ENCODE results near the gene PRRC2C. TPM values are rescaled to one million over a fixed set of nuclear protein-coding genes. Genes with fewer than 3 reads are reported as not detected.

PRRC2C gene
- total RNA-seq, 2 experiments from 2014 or later = 73.5 to 191 TPM

DNA sequence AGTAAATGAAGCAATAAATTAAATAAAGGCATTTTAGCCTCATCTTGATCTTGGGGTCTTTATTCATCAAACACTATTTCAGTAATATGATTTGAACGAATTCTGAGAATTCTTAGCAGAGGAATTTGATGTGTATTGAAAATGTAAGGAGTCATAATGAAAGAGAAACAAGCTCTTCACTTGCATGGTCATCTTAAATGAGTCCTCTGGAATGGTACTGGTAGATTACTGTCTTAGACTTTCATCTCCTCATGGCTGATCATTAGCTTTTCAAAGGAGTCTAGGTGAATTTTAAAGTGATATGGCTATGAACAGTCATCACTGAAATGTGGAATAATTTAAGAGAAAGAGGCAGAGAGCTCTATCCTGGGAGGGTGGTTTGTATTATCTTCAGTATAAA is 30.0 kb downstream of the PRRC2C start:
- TF ChIP-seq CTCF (conservative IDR thresholded peaks at IDR 0.05; ENCODE audit: low read length) = no peak
- no peak for TF ChIP-seq EZH2phosphoT487 (IDR thresholded peaks at IDR 0.05; ENCODE audit: borderline replicate concordance, low read depth, low read length)
- no peak for DNase-seq (ENCODE audit: low spot score)
- Histone ChIP-seq H3K4me1 (ENCODE audit: insufficient read depth, low read length, poor library complexity, severe bottlenecking) (no peaks in the 10 kb centered on the region), H3K4me3 (ENCODE audit: low read depth, low read length, poor library complexity, severe bottlenecking) (no peak overlapping the region), H3K79me2 (ENCODE audit: insufficient read depth, low read depth, low read length) (peaks cover 48% of the 10 kb centered on the region), H3K9me2 (ENCODE audit: insufficient read depth, low read length) (no peaks in the 10 kb centered on the region), H3K27ac (ENCODE audit: low read depth, low read length, poor library complexity, severe bottlenecking) (no peak overlapping the region), H3K9me3 (ENCODE audit: low read length) (no peaks in the 10 kb centered on the region), H2AFZ (ENCODE audit: low read length) (no peak overlapping the region), H3K36me3 (ENCODE audit: insufficient read depth, low read length) (peaks cover 87% of the 10 kb centered on the region), H4K20me1 (ENCODE audit: insufficient read depth, low read length) (peaks cover 42% of the 10 kb centered on the region), H3K4me2 (ENCODE audit: low read length) (no peak overlapping the region)
- ChIA-PET CTCF (ENCODE audit: unreplicated experiment) (no interaction called here), POLR2A (interaction anchor here (0.6 to 2.1 kb wide), 5 partner anchors 9 to 822 kb away, joined by 3 to 14 read pairs (median 6); no protein-coding TSS in a partner anchor)
- intact Hi-C loops (cut with micrococcal nuclease; ENCODE audit: unreplicated experiment) = no loop called here
- no TSS peak for BruUV-seq (replicated peaks)

DNA sequence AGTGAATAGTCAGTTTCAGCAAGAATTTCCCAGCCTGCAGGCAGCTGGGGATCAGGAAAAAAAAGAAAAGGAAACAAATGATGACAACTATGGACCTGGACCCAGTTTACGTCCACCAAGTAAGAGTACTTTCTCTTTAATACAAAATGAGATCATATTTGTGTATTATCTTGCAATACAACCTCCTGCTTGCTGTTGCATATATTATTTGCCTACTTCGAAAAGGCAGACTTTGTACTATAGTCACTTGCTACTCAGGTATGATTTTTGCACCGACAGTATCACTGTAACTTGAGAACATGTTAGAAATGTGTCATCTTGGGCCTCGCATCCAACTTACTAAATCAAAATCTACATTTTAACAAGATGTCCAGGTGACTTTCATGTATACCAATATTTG is 30.4 kb downstream of the PRRC2C start:
- H3K79me2 ChIP-seq (ENCODE audit: insufficient read depth, low read depth, low read length) = peaks cover 43% of the 10 kb centered on the region
- H3K4me3 ChIP-seq (ENCODE audit: low read depth, low read length, poor library complexity, severe bottlenecking) = no peak overlapping the region
- BruUV-seq (replicated peaks) = no TSS peak
- intact Hi-C loops (cut with micrococcal nuclease; ENCODE audit: unreplicated experiment) = no loop called here
- H3K9me3 ChIP-seq (ENCODE audit: low read length) = no peaks in the 10 kb centered on the region
- H3K27ac ChIP-seq (ENCODE audit: low read depth, low read length, poor library complexity, severe bottlenecking) = no peak overlapping the region
- no peaks in the 10 kb centered on the region for H3K4me1 ChIP-seq (ENCODE audit: insufficient read depth, low read length, poor library complexity, severe bottlenecking)
- H2AFZ ChIP-seq (ENCODE audit: low read length) = no peak overlapping the region
- H3K9me2 ChIP-seq (ENCODE audit: insufficient read depth, low read length) = no peaks in the 10 kb centered on the region
- TF ChIP-seq CTCF (conservative IDR thresholded peaks at IDR 0.05; ENCODE audit: low read length) = no peak
- no peak for TF ChIP-seq EZH2phosphoT487 (IDR thresholded peaks at IDR 0.05; ENCODE audit: borderline replicate concordance, low read depth, low read length)
- no peak overlapping the region for H3K4me2 ChIP-seq (ENCODE audit: low read length)
- H3K36me3 ChIP-seq (ENCODE audit: insufficient read depth, low read length) = peaks cover 91% of the 10 kb centered on the region
- CTCF ChIA-PET (ENCODE audit: unreplicated experiment) = no interaction called here
- POLR2A ChIA-PET = interaction anchor here (1.1 to 2.1 kb wide), 5 partner anchors 9 to 22 kb away, joined by 3 to 14 read pairs (median 6); no protein-coding TSS in a partner anchor
- DNase-seq (ENCODE audit: low spot score) = no peak
- H4K20me1 ChIP-seq (ENCODE audit: insufficient read depth, low read length) = peaks cover 38% of the 10 kb centered on the region

DNA sequence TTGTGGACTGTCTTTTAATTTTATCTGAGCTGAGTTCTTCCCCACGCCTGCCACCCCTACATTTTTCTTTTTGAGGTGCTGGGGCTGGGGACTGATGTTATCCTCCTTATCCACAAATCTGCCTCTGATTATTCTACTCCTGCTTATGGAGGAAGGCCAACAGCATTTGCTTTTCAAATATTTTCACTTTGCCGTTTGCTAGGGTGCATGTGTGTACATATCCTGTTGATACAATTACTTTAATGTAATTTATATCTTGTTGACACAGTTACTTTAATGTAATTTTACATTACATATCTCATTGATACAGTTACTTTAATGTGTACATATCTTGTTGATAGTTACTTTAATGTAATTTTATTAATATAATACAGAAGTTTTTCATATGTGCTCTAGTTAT is 36.2 kb downstream of the PRRC2C start:
- intact Hi-C loops (cut with micrococcal nuclease; ENCODE audit: unreplicated experiment) = no loop called here
- H3K27ac ChIP-seq (ENCODE audit: low read depth, low read length, poor library complexity, severe bottlenecking) = no peak overlapping the region
- no peak for TF ChIP-seq EZH2phosphoT487 (IDR thresholded peaks at IDR 0.05; ENCODE audit: borderline replicate concordance, low read depth, low read length)
- no peak for TF ChIP-seq CTCF (conservative IDR thresholded peaks at IDR 0.05; ENCODE audit: low read length)
- no peak for DNase-seq (ENCODE audit: low spot score)
- no peaks in the 10 kb centered on the region for H3K9me3 ChIP-seq (ENCODE audit: low read length)
- ChIA-PET POLR2A (interaction anchor here (0.9 kb wide), 1 partner anchor 10 kb away, joined by 4 read pairs; no protein-coding TSS in a partner anchor), CTCF (ENCODE audit: unreplicated experiment) (no interaction called here)
- no peaks in the 10 kb centered on the region for H3K9me2 ChIP-seq (ENCODE audit: insufficient read depth, low read length)
- no peak overlapping the region for H3K4me2 ChIP-seq (ENCODE audit: low read length)
- peaks cover 99% of the 10 kb centered on the region for H3K36me3 ChIP-seq (ENCODE audit: insufficient read depth, low read length)
- BruUV-seq (replicated peaks) = no TSS peak
- 0 out of 2 replicates have a peak, but pooled peaks cover under 1% of the 10 kb centered on the region for H4K20me1 ChIP-seq (ENCODE audit: insufficient read depth, low read length)
- H3K79me2 ChIP-seq (ENCODE audit: insufficient read depth, low read depth, low read length) = no peaks in the 10 kb centered on the region; the same call in 1 of the 2 replicates
- H3K4me3 ChIP-seq (ENCODE audit: low read depth, low read length, poor library complexity, severe bottlenecking) = no peak overlapping the region
- no peak overlapping the region for H2AFZ ChIP-seq (ENCODE audit: low read length)
- no peaks in the 10 kb centered on the region for H3K4me1 ChIP-seq (ENCODE audit: insufficient read depth, low read length, poor library complexity, severe bottlenecking)

All from OCI-LY7 (cell line).